PC-3 (cell line): ENCODE measurements around the gene KANK3.

Experiments
- CTCF ChIP-seq: fragments of 300-600 bp; sonication (generic); conservative IDR thresholded peaks from 2 replicates; pipeline ENCODE4 v1.5.1; 2017; ENCODE audit warnings: antibody characterized with exemption, low read depth, mild to moderate bottlenecking, low read length
- EZH2 ChIP-seq: fragments of 300-600 bp; sonication (generic); IDR thresholded peaks from one replicate; pipeline ENCODE4 v1.6.1; 2017; ENCODE audit warnings: antibody characterized with exemption, mild to moderate bottlenecking, low read length; ENCODE audit not compliant: unreplicated experiment

- no peak for TF ChIP-seq EZH2
- no peak for TF ChIP-seq CTCF
Observed at GRCh38 chr19:8307965-8308866, 34.8 kb downstream of the KANK3 start, which contains the start of gene CD320.
